Gastroesophageal sphincter (tissue), 3 donors: ENCODE results near the gene ZNF773.
A peak's percentile ranks its signal among the peaks of the same experiment; 100 is the strongest.

Experiments used
- EP300 ChIP-seq: sonication (generic); formaldehyde crosslinking; IDR thresholded peaks from one replicate; pipeline ENCODE4 v1.6.1; 2017; ENCODE audit warnings: antibody characterized with exemption, mild to moderate bottlenecking
- POLR2A ChIP-seq, 2 donors: fragments of 450-650 bp; IDR thresholded peaks; one replicate each; pipeline ENCODE4 v1.6.1; 2017; ENCODE audit warnings: antibody characterized with exemption in 2 of 2, mild to moderate bottlenecking in 2 of 2, moderate library complexity in 1 of 2
- POLR2AphosphoS5 ChIP-seq: sonication (generic); formaldehyde crosslinking; IDR thresholded peaks from one replicate; pipeline ENCODE4 v1.6.1; 2017; ENCODE audit warnings: antibody characterized with exemption
- TF ChIP-seq, protein P1 (sequence below), 4 experiments: fragments of 200-600 bp in 2 of 4; fragments of 450-650 bp in 2 of 4; sonication (generic) in 1 of 4; IDR thresholded peaks; one replicate each; pipeline ENCODE4 v1.5.1; 2017 to 2019; ENCODE audit warnings: antibody characterized with exemption in 4 of 4, mild to moderate bottlenecking in 2 of 4, moderate library complexity in 2 of 4

DNA sequence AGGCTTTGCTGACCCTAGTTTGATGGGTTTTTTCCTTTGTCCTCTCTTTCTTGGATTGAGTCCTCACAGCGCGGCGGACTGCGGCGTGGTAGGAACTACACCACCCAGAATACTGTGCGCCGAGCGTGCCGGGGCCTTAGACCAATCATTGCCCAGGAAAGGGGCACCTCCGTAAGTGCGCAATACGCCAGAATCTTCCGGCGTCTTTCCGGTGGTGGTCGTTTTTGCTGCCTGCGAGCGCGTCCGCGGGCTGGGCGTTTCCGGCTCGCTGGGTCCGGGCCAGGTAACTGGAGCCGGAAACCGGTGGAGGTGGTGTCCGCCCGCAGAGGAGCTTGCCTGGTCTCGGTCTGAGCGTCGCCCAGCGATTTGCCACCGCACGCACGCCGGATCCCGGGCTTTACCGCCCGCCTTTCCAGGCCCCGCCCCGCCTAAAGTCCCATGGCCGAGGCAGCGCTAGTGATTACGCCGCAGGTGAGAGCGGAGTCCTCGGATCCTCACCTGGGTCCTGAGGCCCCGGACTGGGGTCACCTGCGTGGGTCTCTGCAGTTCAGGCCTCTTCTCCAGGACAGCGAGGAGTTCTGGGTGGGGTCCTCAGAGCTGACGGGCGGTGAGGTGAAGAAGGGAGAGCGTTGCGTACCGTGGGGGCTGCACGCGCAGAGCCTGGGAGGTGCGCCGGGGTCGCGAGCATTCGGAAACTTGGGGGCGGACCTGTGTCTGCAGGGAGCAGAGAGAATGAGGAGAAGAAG lies 27.6 kb downstream of the ZNF773 start, which contains the start of gene ZNF549:
- TF ChIP-seq POLR2AphosphoS5, result peak; percentile 67
- TF ChIP-seq, protein P1, sequence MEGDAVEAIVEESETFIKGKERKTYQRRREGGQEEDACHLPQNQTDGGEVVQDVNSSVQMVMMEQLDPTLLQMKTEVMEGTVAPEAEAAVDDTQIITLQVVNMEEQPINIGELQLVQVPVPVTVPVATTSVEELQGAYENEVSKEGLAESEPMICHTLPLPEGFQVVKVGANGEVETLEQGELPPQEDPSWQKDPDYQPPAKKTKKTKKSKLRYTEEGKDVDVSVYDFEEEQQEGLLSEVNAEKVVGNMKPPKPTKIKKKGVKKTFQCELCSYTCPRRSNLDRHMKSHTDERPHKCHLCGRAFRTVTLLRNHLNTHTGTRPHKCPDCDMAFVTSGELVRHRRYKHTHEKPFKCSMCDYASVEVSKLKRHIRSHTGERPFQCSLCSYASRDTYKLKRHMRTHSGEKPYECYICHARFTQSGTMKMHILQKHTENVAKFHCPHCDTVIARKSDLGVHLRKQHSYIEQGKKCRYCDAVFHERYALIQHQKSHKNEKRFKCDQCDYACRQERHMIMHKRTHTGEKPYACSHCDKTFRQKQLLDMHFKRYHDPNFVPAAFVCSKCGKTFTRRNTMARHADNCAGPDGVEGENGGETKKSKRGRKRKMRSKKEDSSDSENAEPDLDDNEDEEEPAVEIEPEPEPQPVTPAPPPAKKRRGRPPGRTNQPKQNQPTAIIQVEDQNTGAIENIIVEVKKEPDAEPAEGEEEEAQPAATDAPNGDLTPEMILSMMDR (IDR thresholded peaks at IDR 0.05), result peak in 1 of 4 experiments; percentile 32
- TF ChIP-seq EP300, result no peak
- TF ChIP-seq POLR2A (IDR thresholded peaks at IDR 0.05), result peak in 1 of 2 donors; percentile 16
